NCI-H187 treated with DMSO at 0.1 percent for 48 hours (cell line): ENCODE data around the gene ARHGAP25.

Experiments used
- DNase-seq: peaks from one replicate; lab custom pipeline; 2025; lab: John Stamatoyannopoulos, UW

ARHGAP25 gene

GRCh38 chr2:68720665-68721064, 13.9 kb upstream of the ARHGAP25 start:
- DNase-seq, result no peak

DNA sequence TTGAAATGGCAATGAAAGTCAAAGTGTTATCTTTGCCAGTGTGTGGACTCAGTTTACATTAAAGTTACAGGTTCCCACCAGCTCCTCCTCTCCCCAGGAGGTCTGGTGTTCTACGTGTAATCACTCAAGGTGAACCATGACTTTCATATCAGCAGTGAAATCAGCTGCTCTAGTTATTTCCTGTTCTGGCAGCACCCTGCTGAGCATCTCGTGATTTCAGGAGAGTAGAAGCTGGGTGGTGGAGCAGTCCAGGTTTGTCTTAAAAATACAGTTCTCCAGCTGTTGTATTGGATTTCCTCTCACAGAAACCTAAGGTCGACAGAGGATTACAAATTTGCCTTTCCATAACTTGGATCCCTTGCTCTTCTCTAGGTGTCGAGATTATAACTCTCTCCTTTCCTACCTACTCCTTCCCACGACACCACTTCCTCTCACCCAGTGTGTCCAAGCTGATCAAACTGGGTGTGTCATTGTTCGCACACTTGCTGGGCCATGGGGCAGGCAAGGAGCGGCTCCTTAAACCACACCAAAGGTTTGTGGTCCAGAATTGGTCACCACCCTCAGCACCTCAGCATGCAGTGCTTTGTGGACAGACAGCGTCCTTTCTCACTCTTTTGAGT, 13.0 kb upstream of the ARHGAP25 start:
- DNase-seq, result no peak

DNA sequence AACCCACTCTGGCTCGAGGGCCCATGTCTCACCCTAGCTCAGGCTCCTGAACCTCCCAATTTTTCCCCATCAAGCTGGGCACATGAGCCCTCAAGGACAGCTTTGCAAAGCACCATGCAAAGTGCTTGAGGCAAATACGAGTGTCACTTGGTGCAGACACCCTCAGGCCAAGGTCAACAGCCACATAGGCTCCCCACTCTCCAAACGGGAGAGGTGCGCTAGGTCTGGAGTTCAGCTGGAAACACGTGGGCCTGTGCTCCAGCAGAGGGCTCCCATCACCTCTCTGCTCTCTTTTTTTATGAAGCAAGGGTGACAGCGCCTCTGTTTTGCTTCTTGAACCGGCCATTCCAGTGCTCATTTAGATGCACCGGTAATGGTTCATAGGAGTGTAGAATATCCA, 11.9 kb upstream of the ARHGAP25 start:
- no peak for DNase-seq

- DNase-seq, result no peak
Measured at GRCh38 chr2:68723181-68723580, 11.4 kb upstream of the ARHGAP25 start.

DNA sequence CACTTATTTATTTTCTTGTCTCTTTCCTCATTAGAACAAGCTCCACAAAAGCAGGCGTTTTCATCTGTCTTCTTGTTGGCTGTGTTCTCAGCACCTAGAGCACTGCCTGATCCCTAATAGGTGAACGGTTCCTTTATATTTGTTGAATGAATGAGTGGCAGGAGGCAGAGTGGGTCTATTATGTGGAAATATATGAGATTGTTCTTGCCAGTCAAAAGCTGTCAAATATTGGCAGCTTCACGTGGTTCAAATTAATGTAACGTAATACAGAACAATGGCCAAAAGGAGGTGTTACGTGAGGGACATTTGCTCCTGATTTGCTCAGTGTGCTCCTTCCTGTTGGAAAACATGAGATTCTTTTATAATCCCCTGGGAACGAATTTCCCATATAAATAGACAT, 8.5 kb upstream of the ARHGAP25 start:
- DNase-seq, result no peak

DNA sequence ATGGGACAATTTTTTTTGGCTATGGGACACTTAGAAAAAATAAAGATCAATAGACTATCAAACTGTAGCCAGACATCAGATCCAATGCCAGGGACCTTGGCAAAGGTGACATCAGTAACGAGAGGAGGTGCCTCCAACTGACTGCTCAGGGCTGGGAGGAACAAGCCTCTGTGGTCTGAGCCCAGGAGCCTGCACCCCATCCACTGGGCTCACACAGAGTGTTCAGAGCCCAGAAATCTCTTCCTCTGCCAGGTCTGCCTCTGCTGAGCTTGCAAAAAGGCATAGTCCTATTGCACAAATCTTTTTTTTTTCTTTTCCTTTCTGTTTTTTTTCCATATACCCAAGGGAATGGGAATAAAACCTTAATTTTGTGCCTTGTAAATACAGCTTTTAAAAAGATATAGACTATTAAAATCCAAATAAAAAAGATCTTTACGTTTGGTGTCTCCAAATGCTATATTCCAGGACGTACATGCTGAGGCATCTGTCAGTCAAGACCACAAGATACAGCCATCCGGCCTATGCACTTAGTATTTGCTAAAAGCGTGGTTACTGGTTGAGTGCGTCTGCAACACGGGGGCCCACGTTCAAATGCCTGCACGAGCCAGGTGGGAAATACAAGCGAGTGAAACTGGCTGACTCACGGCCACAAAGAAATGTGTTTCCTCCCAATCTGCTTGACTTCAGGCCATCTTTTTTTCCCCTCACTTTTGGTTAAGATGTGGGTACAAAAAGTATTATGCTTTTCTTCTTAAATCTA, 7.8 kb upstream of the ARHGAP25 start:
- DNase-seq, result no peak

- no peak for DNase-seq
Measured at GRCh38 chr2:68727683-68728375, 6.8 kb upstream of the ARHGAP25 start.

DNA sequence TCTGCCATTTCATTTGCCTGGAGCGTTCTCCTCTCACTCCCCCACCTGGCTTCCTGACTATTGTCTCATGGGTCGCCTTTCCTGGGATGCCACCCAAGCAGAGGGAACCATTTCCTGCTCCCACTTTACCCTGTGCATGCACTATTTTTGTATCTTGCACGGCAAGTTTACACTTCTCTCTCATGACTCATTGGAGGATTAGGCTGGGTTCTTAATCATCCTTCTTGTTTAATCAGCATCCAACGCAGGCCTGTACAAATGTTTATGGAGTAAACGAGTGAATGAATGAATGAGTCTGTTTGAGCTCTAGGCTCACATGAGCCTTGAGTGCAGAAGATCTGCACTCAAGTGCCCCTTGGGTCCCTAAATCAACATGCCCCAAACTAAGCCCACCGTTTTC, 3.8 kb upstream of the ARHGAP25 start:
- DNase-seq, result no peak

DNA sequence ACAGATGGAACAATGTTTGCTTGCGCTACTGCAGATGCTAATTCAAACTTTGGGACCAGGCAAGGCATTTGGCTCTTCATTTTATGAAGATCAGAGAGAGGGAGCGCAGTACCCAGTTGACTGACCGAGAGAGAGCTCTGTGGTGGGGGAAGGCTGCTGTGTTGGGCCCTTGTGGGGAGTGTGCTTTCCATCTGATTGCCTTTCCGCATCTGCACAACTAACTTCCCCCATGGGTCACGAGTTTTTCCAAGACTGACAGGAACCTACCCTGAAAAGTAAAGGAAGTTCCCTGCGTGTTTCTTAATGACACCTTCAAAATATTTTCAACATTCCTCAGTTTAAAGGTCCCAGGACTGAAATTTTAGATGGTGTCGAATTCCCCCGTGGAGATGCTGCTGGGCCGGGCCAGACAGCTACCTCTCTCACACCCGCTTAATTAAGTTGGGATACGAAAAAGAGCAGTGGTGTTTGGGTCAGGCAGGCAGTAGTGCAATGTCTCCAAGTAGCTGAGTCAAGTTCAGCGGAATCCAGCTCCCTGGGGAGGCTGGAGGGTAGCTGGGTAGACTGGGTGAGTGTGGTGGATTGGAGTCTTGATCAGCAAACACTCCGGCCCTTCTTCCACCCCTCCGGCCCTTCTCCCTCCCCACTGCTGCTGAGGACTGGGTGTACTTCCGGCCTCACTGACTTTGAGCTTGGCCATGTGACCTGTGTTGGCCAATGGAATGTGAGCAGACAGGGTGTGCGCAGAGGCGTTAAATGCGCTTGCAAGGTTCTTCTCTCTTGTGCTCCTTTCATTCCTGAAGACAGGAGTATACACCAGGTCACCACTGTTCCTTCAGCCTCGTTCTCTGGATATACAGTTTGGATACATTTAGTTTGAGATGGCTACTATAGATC, 2.3 kb upstream of the ARHGAP25 start:
- no peak for DNase-seq

- DNase-seq, result no peak
Measured at GRCh38 chr2:68733365-68733764, 1.2 kb upstream of the ARHGAP25 start.

DNA sequence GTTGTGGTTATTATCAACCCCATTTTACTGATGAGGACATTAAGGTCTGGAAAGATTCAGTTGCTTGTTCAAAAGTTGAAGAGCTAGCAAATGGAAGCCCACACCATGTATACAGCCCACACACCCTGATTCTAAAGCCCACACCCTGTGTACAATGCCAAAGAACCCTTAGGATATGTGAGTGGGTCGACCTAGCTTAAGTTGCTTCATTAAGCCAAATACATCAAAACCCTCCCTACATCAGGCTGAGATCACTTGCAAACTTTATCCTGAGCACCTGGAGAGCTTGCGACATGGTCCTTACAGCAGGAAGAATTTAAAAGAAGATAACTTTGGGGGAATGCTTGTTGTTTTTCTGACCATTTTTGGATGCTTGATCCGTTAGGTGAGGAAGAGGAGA, 435 bp upstream of the ARHGAP25 start:
- DNase-seq, result no peak

DNA sequence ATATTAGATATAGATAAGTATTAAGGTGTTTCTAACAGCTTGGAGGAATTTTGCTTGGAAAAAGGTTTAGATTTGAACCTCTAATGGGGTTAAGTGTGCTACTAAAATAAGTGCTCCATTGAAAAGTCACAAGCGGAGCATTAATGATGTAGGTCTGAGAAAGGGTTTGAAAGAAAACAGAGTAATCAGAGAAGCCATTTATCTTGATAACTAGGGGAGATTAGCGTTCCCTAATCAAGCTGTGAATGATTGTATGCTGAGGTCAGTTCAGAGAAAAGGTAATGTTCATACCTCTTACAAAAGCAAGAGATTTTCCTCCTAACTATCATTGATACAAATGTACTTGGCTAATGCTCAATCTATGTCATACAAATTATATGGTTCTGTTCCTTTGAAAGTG, 1.5 kb downstream of the ARHGAP25 start:
- DNase-seq, result no peak

GRCh38 chr2:68737711-68738110, 3.1 kb downstream of the ARHGAP25 start:
- DNase-seq, result no peak

DNA sequence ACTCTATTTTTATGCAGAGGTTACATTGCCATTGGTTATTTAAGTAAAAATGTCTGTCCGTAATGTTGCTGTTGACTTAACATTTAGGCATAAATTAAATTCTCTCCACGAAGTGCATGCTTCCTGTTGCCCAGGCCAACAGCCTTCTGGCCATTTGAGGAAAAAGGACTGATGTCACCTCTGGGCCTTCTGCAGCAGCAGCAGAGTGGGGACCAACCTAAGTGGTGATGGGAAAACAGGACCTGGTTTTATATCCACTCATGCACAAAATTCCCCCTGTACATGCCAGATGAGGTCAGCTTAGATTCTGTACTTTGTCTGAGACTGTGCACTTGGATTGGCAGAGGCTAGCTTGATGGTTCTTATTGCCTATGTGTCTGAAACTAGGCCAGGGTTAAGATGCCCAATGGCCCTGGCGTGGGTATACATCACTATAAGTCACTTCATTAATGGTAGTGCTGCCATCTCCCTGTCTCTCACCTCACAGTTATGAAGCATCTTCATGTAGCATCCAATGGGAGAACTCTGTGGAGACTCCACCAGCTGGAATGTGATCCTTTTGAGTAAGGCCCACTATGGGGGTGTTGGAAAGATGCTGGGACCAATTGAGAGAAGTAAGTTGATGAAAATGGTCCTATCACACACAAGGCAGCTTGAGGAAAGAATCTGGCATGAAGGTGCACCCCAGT, 4.4 kb downstream of the ARHGAP25 start:
- DNase-seq, result no peak

DNA sequence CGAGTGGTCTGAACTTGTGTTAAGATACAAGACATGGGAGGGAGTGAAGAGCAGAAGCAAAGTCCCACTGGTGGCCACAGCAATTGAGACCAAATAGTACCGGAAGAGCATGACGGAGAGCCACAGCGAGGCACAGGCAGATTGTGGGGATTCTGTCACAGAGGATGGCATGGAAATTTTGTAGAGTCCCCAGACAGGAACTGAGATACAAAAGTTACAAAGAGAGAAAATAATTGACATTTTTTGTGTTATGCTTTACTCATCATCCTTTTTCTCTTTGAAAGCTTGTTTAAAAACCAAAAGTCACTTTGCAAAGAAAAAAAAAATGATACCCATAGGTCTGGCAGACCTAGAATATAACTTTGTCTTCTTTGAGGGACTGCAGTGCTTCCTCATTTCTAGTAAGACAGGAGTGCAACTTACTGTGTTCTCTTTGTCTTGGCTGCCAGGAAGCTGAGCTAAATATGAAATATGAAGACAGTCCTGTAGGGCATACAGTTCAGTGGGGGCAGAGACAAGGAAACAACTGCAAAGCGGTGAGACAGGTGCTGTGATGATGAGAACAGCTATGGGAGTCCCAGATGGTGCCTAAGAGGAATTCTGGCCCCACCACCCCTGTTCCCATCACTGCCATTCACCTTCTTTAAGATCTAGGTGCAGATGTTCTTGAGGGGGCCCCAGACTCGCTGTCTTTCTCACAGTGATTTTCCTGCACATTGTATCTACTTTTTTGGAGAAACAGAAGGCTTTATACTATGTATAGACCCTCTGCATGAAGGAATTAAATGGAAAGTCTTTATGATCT, 5.2 kb downstream of the ARHGAP25 start:
- no peak for DNase-seq

GRCh38 chr2:68740400-68740914, 5.8 kb downstream of the ARHGAP25 start:
- DNase-seq, result no peak

- DNase-seq, result no peak
Measured at GRCh38 chr2:68741238-68741637, 6.6 kb downstream of the ARHGAP25 start.

DNA sequence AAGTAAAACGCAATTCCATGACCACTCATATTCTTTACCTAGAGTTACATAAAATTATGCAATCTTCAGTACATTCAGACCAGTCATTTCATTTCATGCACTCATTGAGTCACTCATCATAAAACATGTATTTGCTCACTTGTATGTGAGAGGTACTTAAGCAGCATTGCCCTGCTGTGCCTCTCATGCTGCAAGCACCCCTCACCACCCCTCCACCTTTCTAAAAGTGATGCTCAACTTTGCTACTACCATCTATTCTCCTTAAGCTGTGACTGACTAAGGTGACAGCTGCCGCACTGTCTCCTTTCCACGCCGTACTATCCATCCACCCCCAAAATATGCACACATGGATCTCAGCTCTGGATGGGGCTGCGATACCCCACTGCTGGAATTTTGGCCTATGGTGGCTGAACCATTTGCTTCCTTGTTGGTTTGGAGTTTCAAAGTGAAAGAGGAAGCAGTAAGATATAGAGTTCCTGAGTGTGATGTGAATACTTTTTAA, 7.2 kb downstream of the ARHGAP25 start:
- DNase-seq, result peak; percentile 74

- no peak for DNase-seq
Measured at GRCh38 chr2:68742626-68743415, 8.2 kb downstream of the ARHGAP25 start.

DNA sequence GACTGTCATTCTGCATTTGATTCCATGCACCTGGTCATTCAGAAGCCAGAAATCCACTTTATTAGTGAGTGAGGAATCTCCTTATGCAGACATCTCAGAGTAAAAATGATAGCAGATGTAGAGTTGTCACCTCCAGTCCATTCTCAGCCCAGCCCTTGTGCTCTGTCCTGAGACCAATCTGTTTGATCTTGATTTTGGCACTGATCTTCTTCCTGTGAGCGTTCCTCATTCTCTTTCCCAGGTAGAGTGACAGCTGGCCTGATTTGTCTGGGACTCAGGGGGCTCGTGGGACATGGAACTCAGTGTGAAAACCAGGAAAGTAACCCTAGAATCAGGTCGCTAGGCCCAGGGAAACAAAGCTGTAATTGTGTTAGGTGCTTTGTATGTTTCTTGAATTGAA, 8.9 kb downstream of the ARHGAP25 start:
- no peak for DNase-seq
